Inflammatory macrophage treated with lipopolysaccharide for 1 hour (primary cell): Measurements from ENCODE around the gene ADSS2.

Experiments used
- DNase-seq, 2 donors: peaks; one replicate each; pipeline ENCODE4 v3.0.0-alpha.2; 2020 to 2022

Gene ADSS2

GRCh38 chr1:244362476-244362875, 89.2 kb downstream of the ADSS2 start:
- no peak for DNase-seq

GRCh38 chr1:244361764-244362473, 89.8 kb downstream of the ADSS2 start:
- no peak for DNase-seq
